ENCODE results near the gene TJAP1.

DNA sequence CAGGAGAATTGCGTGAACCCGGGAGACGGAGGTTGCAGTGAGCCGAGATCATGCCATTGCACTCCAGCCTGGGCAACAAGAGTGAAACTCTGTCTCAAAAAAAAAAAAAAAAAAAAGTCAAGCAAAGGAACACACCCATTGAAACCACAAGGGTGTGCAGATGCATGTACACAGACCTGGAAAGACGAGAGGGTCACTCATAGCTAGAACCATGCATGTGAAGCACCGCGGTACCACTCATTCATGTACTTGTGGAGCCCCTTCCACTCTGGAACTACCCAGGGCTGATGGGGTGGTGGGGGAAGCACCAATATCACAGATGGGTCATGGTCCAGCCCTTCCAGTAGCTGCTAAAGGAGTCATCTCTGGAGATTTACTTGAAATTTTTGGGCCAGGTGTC is 7.4 kb upstream of the TJAP1 start:
- TF ChIP-seq, protein P1, sequence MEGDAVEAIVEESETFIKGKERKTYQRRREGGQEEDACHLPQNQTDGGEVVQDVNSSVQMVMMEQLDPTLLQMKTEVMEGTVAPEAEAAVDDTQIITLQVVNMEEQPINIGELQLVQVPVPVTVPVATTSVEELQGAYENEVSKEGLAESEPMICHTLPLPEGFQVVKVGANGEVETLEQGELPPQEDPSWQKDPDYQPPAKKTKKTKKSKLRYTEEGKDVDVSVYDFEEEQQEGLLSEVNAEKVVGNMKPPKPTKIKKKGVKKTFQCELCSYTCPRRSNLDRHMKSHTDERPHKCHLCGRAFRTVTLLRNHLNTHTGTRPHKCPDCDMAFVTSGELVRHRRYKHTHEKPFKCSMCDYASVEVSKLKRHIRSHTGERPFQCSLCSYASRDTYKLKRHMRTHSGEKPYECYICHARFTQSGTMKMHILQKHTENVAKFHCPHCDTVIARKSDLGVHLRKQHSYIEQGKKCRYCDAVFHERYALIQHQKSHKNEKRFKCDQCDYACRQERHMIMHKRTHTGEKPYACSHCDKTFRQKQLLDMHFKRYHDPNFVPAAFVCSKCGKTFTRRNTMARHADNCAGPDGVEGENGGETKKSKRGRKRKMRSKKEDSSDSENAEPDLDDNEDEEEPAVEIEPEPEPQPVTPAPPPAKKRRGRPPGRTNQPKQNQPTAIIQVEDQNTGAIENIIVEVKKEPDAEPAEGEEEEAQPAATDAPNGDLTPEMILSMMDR (IDR thresholded peaks at IDR 0.05): no peak
- no peak for TF ChIP-seq POLR2A (IDR thresholded peaks at IDR 0.05)

Measured in adrenal gland (tissue), 5 donors.